Measurements from ENCODE around the gene FXYD7. TPM values are rescaled to one million over a fixed set of nuclear protein-coding genes. Genes with fewer than 3 reads are reported as not detected.

FXYD7 gene
- total RNA-seq, 4 donors from 2014 or later: not detected

DNA sequence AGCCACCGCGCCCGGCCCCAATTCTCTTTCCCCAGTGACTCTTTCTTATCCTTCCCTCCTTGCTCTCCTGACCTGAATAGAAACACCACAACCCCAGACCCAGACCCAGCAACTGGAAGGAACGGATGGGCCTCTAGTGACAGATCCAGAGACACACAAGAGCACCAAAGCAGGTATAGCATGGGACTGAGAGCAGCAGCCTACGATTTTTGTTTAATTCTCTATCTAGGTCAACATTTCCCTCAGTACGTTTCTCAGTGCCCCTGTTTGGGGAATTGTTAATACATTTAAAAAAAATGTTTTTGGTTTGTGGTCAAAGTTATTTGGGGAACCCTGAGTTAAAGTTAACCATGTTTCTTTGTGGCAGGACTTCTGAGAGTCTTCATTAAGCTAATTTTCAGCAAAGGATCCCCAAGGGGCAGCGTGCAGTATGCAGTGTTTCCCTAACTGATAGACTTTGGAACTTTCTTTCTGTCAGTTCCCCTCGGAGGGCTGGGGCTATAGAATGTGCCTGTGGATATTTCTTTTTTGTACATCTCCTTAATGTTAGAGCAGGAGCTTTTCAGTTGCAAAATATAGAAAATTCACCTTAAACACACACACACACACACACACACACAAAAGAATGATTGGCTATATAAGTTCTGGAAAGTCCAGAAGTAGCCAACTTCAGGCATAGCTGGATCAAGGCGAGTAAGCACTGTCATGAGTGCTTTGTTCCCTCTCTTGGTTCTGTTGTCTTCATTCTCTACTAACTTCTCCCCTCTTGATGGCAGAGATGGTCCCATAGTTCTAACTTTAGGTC lies 17.8 kb downstream of the FXYD7 start:
- WGBS, 2 donors: 85 to 92% methylated on average over 6 to 9 of the region's 9 CpGs
- H3K4me3 ChIP-seq: no peak overlapping the region
- no peak overlapping the region for H3K27ac ChIP-seq
- H3K4me1 ChIP-seq: peaks cover 3 to 16% (median 3%) of the 10 kb centered on the region in 3 donors
- peaks cover 0 to 90% (median 13%) of the 10 kb centered on the region in 3 donors for H3K36me3 ChIP-seq
- intact Hi-C loops (cut with DNase I): no loop called here
- DNase-seq: no peak
- peaks cover 0 to 29% (median 13%) of the 10 kb centered on the region in 3 donors for H3K9me3 ChIP-seq
- TF ChIP-seq, protein P1, sequence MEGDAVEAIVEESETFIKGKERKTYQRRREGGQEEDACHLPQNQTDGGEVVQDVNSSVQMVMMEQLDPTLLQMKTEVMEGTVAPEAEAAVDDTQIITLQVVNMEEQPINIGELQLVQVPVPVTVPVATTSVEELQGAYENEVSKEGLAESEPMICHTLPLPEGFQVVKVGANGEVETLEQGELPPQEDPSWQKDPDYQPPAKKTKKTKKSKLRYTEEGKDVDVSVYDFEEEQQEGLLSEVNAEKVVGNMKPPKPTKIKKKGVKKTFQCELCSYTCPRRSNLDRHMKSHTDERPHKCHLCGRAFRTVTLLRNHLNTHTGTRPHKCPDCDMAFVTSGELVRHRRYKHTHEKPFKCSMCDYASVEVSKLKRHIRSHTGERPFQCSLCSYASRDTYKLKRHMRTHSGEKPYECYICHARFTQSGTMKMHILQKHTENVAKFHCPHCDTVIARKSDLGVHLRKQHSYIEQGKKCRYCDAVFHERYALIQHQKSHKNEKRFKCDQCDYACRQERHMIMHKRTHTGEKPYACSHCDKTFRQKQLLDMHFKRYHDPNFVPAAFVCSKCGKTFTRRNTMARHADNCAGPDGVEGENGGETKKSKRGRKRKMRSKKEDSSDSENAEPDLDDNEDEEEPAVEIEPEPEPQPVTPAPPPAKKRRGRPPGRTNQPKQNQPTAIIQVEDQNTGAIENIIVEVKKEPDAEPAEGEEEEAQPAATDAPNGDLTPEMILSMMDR (IDR thresholded peaks at IDR 0.05): no peak
- no peak for TF ChIP-seq POLR2A (IDR thresholded peaks at IDR 0.05)
- H3K27me3 ChIP-seq: peaks cover 0 to under 1% (median 0%) of the 10 kb centered on the region in 4 donors

DNA sequence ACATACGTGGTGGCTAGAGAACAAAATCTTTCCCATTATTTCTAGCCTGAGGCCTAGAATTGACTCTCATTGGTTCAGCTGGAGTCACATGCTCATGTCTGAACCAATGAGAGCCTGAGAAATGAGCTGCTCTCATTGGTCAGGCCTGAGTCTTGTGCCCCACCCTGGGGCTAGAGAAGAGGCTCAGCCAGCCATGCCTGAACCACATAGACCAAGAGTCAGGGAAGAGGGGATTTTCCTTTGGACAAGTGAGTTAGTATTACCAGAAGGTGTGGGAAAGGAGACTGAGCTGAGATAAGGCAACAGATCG lies 18.3 kb downstream of the FXYD7 start:
- intact Hi-C loops (cut with DNase I): no loop called here
- Histone ChIP-seq H3K36me3 (peaks cover 0 to 96% (median 18%) of the 10 kb centered on the region in 3 donors), H3K27me3 (no peaks in the 10 kb centered on the region), H3K4me3 (no peak overlapping the region), H3K4me1 (peaks cover 0 to 11% (median 0%) of the 10 kb centered on the region in 3 donors), H3K9me3 (peaks cover 4 to 35% (median 19%) of the 10 kb centered on the region in 3 donors), H3K27ac (no peak overlapping the region)
- 89 to 90% methylated on average over 2 of the region's 2 CpGs for WGBS, 2 donors
- no peak for DNase-seq
- no peak for TF ChIP-seq POLR2A (IDR thresholded peaks at IDR 0.05)
- TF ChIP-seq, protein P1 (IDR thresholded peaks at IDR 0.05): no peak

DNA sequence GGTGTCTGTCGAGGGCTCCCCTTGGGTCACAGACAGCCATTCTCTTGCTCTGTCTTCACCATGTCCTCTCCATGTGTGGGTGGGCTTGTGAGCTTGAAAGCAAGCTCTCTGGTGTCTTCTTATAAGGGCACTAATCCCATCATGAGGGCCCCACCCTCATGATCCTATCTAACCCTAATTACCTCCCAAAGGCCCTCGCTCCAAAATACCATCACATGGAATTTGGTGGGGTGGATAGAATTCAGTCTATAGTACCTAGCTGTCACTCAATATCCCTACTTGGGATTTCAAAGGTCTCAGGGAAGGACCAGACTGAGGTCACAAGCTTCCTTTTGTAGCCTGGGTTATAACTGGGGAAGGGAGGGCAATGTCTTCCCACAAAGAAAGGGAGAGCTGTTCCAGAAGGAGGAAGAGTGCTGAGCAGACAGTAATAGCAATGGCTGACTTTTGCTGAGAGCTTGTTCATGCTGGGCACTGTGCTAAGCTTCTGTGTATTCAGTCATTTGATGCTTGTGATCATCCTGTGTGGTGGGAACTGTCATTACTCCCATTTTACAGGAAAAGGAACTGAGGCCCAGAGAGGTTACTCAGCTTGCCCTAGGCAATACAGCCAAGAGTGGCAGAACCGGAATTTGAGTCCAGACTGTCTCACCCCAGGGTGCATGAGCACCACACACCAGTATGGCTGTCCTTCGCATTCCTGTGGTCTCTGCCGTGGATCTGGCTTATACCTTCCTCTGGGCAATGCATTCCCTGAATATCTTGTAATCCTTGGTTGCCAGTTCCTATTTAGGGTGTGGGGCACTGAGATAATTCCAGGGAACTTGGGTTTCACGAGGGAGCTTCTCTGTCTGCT lies 19.6 kb downstream of the FXYD7 start:
- DNase-seq: no peak
- TF ChIP-seq POLR2A (IDR thresholded peaks at IDR 0.05): no peak
- TF ChIP-seq, protein P1 (IDR thresholded peaks at IDR 0.05): no peak
- intact Hi-C loops (cut with DNase I): no loop called here
- 48 to 71% methylated on average over 6 of the region's 6 CpGs for WGBS, 2 donors
- Histone ChIP-seq H3K27me3 (no peaks in the 10 kb centered on the region), H3K27ac (peak overlapping the region in 2 of 4 donors; percentile 52 to 72), H3K9me3 (peaks cover 6 to 39% (median 20%) of the 10 kb centered on the region in 3 donors), H3K4me1 (peaks cover 7 to 19% (median 11%) of the 10 kb centered on the region in 3 donors), H3K4me3 (no peak overlapping the region), H3K36me3 (peaks cover 0 to 90% (median 18%) of the 10 kb centered on the region in 3 donors)

GRCh38 chr19:35164418-35164817 lies 21.4 kb downstream of the FXYD7 start:
- 31 to 81% methylated on average over 2 of the region's 2 CpGs for WGBS, 2 donors
- Histone ChIP-seq H3K36me3 (peaks cover 0 to 75% (median 18%) of the 10 kb centered on the region in 3 donors), H3K27ac (peak overlapping the region in 3 of 4 donors; percentile 31 to 72 (median 52)), H3K9me3 (peaks cover 6 to 39% (median 20%) of the 10 kb centered on the region in 3 donors), H3K4me3 (no peak overlapping the region), H3K4me1 (peaks cover 11 to 37% (median 15%) of the 10 kb centered on the region in 3 donors), H3K27me3 (no peaks in the 10 kb centered on the region)
- intact Hi-C loops (cut with DNase I): no loop called here
- no peak for TF ChIP-seq POLR2A (IDR thresholded peaks at IDR 0.05)
- TF ChIP-seq, protein P1 (IDR thresholded peaks at IDR 0.05): no peak
- DNase-seq: no peak

All from esophagus squamous epithelium (tissue), 5 donors.